Coronary artery (tissue), 2 donors: ENCODE data around the gene ENOX1.

Experiments used
- DNase-seq: peaks from one replicate; pipeline ENCODE4 v3.0.0-alpha.2; 2017; ENCODE audit warnings: low spot score
- H3K27ac ChIP-seq, 2 donors: fragments of 200-600 bp; sonication (generic); one replicate each; pipeline ENCODE4 v1.5.1; 2016 to 2019
- H3K4me3 ChIP-seq: fragments of 200-600 bp; sonication (generic); 2 replicates; pipeline ENCODE4 v1.5.1; 2016; ENCODE audit warnings: mild to moderate bottlenecking, moderate library complexity
- TF ChIP-seq, protein P1 (sequence below): fragments of 200-600 bp; sonication (generic); IDR thresholded peaks from one replicate; pipeline ENCODE4 v1.5.1; 2019; ENCODE audit warnings: antibody characterized with exemption

ENOX1 gene

DNA sequence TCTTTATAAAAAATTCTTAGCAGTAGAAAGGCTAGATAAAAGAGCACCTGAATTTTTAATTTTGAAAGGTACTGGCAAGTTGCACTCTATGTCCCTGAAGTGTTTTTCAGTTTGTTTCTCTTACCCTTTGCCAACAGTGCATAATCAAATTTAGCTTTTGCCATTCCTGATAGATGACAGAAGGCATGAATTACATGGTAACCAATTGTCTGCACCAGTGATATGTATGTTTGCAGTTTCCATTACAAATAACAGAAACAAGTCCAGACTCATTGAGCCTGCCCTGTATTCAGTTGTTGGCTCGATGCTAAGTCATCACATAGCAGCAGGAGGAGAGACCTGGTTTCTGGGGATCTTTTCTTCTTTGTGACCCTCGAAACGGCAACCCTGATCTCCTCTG, 453.6 kb downstream of the ENOX1 start:
- DNase-seq = no peak
- TF ChIP-seq, protein P1, sequence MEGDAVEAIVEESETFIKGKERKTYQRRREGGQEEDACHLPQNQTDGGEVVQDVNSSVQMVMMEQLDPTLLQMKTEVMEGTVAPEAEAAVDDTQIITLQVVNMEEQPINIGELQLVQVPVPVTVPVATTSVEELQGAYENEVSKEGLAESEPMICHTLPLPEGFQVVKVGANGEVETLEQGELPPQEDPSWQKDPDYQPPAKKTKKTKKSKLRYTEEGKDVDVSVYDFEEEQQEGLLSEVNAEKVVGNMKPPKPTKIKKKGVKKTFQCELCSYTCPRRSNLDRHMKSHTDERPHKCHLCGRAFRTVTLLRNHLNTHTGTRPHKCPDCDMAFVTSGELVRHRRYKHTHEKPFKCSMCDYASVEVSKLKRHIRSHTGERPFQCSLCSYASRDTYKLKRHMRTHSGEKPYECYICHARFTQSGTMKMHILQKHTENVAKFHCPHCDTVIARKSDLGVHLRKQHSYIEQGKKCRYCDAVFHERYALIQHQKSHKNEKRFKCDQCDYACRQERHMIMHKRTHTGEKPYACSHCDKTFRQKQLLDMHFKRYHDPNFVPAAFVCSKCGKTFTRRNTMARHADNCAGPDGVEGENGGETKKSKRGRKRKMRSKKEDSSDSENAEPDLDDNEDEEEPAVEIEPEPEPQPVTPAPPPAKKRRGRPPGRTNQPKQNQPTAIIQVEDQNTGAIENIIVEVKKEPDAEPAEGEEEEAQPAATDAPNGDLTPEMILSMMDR = no peak
- H3K27ac ChIP-seq = no peak overlapping the region
- no peak overlapping the region for H3K4me3 ChIP-seq

DNA sequence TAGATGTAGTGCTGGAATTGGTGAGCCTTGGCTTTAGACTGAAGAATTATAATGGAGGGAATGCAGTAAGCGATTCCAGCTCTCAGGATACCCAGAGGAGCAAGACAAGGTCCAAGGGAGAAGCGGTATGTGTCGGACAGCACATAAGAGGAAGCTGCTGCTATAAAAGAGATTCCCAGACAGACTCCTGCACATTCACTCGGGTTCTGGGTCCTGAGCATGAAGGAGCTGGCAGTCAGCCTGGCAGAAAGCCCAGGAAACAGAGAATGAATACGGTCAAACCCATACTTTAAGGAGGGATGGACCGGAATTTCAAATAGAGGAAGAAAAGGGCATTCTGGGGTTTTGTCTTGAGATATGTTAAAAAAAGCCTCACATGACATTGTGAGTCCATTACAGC, 455.1 kb downstream of the ENOX1 start:
- Histone ChIP-seq H3K4me3 (no peak overlapping the region), H3K27ac (no peak overlapping the region)
- TF ChIP-seq, protein P1 = no peak
- no peak for DNase-seq

DNA sequence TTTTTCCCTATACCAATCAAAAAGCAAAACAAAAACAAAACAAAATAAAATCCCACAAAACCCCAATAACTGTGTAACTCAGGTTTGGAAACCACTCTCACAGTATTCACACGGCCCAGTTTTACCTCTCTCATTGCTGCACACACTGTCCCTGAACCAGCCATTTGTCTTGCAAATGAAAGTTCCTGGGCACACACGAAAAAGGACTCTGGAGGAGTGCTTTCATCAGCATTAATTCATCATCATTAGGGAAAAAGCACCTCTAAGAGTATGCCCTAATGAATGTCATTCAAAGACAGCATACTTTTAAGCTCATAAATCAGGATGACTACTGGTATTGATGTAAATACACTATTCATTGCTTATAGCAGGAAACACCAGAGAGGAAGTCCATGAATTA, 457.1 kb downstream of the ENOX1 start:
- DNase-seq = no peak

DNA sequence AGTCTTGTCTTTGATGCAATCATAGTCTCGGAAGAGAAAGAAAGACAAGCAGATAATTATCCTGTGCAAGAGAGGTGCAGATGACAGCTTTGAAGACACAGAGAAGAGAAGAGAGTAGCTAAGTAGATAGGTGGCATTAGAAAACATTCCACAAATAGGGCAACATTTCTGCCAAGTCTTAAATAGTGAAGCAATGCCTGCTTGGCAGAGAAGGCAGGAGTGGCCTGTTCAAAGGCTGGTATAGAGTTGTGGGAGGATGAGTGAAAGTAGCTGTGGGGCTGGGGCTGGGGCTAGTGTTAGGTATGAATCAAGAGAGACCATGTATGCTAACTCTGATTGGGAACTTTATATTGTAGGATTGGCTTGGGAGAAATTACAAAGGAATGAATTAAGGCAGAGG, 457.9 kb downstream of the ENOX1 start:
- Histone ChIP-seq H3K4me3 (no peak overlapping the region), H3K27ac (no peak overlapping the region)
- TF ChIP-seq, protein P1 = no peak
- DNase-seq = no peak

More for the DNA sequence above, 457.1 kb downstream of the ENOX1 start:
- TF ChIP-seq, protein P1 = no peak
- Histone ChIP-seq H3K4me3 (no peak overlapping the region), H3K27ac (no peak overlapping the region)

DNA sequence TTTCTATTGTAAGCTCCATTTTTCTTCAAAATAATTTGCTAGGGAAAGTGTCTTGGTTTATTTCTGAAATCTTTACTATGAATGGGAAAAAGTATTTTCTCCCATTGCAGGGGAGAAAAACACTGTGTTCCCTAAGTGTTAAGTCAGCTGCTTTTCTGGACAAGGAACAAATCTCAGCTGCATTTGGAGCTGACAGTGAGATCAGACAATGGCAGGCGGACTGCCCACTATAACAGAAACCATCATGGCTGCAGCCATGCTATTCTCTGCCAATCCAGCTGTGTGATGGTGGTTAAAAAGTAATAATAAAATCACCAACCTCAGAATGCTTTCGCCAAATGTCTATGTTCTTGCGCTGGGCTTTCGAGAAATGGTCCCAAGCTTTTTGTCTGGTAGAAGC, 460.7 kb downstream of the ENOX1 start:
- Histone ChIP-seq H3K4me3 (no peak overlapping the region), H3K27ac (no peak overlapping the region)
- DNase-seq = no peak
- TF ChIP-seq, protein P1 = no peak

DNA sequence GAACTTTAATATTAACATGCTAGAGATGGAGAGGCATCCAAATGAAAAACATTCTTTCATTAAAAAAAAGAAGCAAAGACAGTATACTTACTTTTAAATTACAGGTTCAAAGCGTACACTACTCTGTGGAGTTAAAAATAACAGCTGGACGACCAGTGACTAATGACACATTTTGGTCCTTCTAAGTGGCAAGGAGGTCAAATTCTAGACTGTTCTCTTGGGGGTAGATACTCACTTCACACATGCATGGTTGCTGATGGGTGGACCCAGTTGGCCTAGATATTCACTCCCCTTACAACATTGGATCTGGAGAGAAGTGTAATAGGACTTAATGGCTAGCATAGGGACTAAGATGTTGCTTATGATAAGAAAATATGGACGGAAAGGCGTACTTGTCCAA, 461.1 kb downstream of the ENOX1 start:
- TF ChIP-seq, protein P1 = no peak
- no peak for DNase-seq
- no peak overlapping the region for H3K27ac ChIP-seq
- H3K4me3 ChIP-seq = no peak overlapping the region

DNA sequence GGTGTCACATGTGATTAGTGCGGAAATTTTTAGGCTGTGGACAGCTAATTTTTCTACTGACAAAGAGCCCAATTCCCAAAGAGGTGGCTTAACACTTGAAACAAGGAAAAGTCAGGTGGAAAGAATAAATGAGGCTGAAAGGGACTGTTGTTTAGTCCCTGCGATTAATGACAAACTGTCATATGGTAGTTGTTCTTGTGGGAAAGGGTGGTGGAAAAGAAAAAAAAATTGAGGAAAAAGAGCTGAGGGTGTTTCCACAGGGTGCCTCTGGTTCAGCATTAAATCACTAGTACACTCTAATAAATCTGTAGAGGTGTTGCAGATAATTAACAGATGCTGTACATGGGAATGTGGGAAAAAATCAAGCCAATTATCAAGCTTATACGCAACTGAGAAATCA, 462.6 kb downstream of the ENOX1 start:
- no peak for DNase-seq
- TF ChIP-seq, protein P1 = no peak
- H3K27ac ChIP-seq = no peak overlapping the region
- no peak overlapping the region for H3K4me3 ChIP-seq
